Activated naive CD8-positive, alpha-beta T cell treated with anti-CD3 and anti-CD28 coated beads, Interleukin-2, amount 50 U/mL, for 24 hours (primary cell): ENCODE results near the gene SVIL.
"Not testable (repeated sequence)": the region's sequence is repeated elsewhere in the genome, so short reads cannot be mapped to it uniquely, and the experiment has no call there.

Experiments used
- ATAC-seq: fragments of 150-1000 bp; cut with Tn5 transposase; one replicate; pipeline ENCODE4 v1.10.0; 2021
- DNase-seq: peaks from one replicate; pipeline ENCODE4 v3.0.0; 2021
- H3K27ac Mint-ChIP-seq: one replicate; pipeline ENCODE4 v1.8.0; 2021; ENCODE audit warnings: mild to moderate bottlenecking, mixed read lengths
- H3K27me3 Mint-ChIP-seq: one replicate; pipeline ENCODE4 v1.8.0; 2021; ENCODE audit warnings: mixed read lengths
- H3K36me3 Mint-ChIP-seq: one replicate; pipeline ENCODE4 v1.8.0; 2021; ENCODE audit warnings: low read depth, mixed read lengths
- H3K4me1 Mint-ChIP-seq: one replicate; pipeline ENCODE4 v1.8.0; 2021; ENCODE audit warnings: mixed read lengths
- H3K4me3 Mint-ChIP-seq: one replicate; pipeline ENCODE4 v1.8.0; 2021; ENCODE audit warnings: mild to moderate bottlenecking, moderate library complexity, mixed read lengths
- H3K9me3 Mint-ChIP-seq: one replicate; pipeline ENCODE4 v1.8.0; 2021; ENCODE audit warnings: mixed read lengths

The SVIL gene

GRCh38 chr10:29609696-29610095, 25.1 kb downstream of the SVIL start:
- ATAC-seq (no peak), DNase-seq (no peak)
- Mint-ChIP-seq H3K36me3 (peaks cover 4% of the 10 kb centered on the region), H3K27ac (no peak overlapping the region), H3K4me3 (no peak overlapping the region), H3K27me3 (no peaks in the 10 kb centered on the region), H3K9me3 (no peaks in the 10 kb centered on the region), H3K4me1 (no peaks in the 10 kb centered on the region)

GRCh38 chr10:29608476-29609301, 26.1 kb downstream of the SVIL start:
- no peaks in the 10 kb centered on the region for H3K27me3 Mint-ChIP-seq
- H3K36me3 Mint-ChIP-seq, result peaks cover 4% of the 10 kb centered on the region
- no peak overlapping the region for H3K4me3 Mint-ChIP-seq
- H3K27ac Mint-ChIP-seq, result no peak overlapping the region
- H3K4me1 Mint-ChIP-seq, result no peaks in the 10 kb centered on the region
- no peak for ATAC-seq
- no peaks in the 10 kb centered on the region for H3K9me3 Mint-ChIP-seq
- DNase-seq, result no peak

GRCh38 chr10:29608062-29608461, 26.7 kb downstream of the SVIL start:
- H3K27ac Mint-ChIP-seq, result no peak overlapping the region
- DNase-seq (no peak), ATAC-seq (no peak)
- no peaks in the 10 kb centered on the region for H3K9me3 Mint-ChIP-seq
- H3K36me3 Mint-ChIP-seq, result peaks cover 4% of the 10 kb centered on the region
- no peak overlapping the region for H3K4me3 Mint-ChIP-seq
- H3K27me3 Mint-ChIP-seq, result no peaks in the 10 kb centered on the region
- H3K4me1 Mint-ChIP-seq, result no peaks in the 10 kb centered on the region

- Mint-ChIP-seq H3K36me3 (peaks cover 4% of the 10 kb centered on the region), H3K4me3 (no peak overlapping the region), H3K9me3 (no peaks in the 10 kb centered on the region), H3K27me3 (no peaks in the 10 kb centered on the region), H3K27ac (no peak overlapping the region), H3K4me1 (no peaks in the 10 kb centered on the region)
- DNase-seq (no peak), ATAC-seq (no peak)
Measured at GRCh38 chr10:29607576-29607975, 27.2 kb downstream of the SVIL start.

GRCh38 chr10:29606693-29607092, 28.1 kb downstream of the SVIL start:
- not testable (repeated sequence) for H3K4me1 Mint-ChIP-seq, H3K9me3 Mint-ChIP-seq, H3K27ac Mint-ChIP-seq, H3K36me3 Mint-ChIP-seq, H3K27me3 Mint-ChIP-seq, H3K4me3 Mint-ChIP-seq, DNase-seq, ATAC-seq

- Mint-ChIP-seq H3K4me3 (no peak overlapping the region), H3K9me3 (no peaks in the 10 kb centered on the region), H3K4me1 (peaks cover 7% of the 10 kb centered on the region), H3K27ac (no peak overlapping the region), H3K36me3 (peaks cover 2% of the 10 kb centered on the region), H3K27me3 (no peaks in the 10 kb centered on the region)
- DNase-seq (no peak), ATAC-seq (no peak)
Measured at GRCh38 chr10:29604291-29604825, 30.4 kb downstream of the SVIL start.

GRCh38 chr10:29603223-29603896, 31.4 kb downstream of the SVIL start:
- ATAC-seq (no peak), DNase-seq (no peak)
- Mint-ChIP-seq H3K36me3 (no peaks in the 10 kb centered on the region), H3K27ac (no peak overlapping the region), H3K27me3 (no peaks in the 10 kb centered on the region), H3K4me3 (no peak overlapping the region), H3K9me3 (no peaks in the 10 kb centered on the region), H3K4me1 (peaks cover 7% of the 10 kb centered on the region)

GRCh38 chr10:29600821-29601220, 34.0 kb downstream of the SVIL start:
- no peaks in the 10 kb centered on the region for H3K9me3 Mint-ChIP-seq
- no peak overlapping the region for H3K27ac Mint-ChIP-seq
- DNase-seq (no peak), ATAC-seq (no peak)
- no peak overlapping the region for H3K4me3 Mint-ChIP-seq
- no peaks in the 10 kb centered on the region for H3K27me3 Mint-ChIP-seq
- H3K36me3 Mint-ChIP-seq, result no peaks in the 10 kb centered on the region
- peaks cover 9% of the 10 kb centered on the region for H3K4me1 Mint-ChIP-seq

GRCh38 chr10:29600067-29600466, 34.7 kb downstream of the SVIL start:
- no peaks in the 10 kb centered on the region for H3K9me3 Mint-ChIP-seq
- H3K36me3 Mint-ChIP-seq, result no peaks in the 10 kb centered on the region
- no peak overlapping the region for H3K27ac Mint-ChIP-seq
- H3K4me3 Mint-ChIP-seq, result no peak overlapping the region
- DNase-seq (no peak), ATAC-seq (peak; percentile 67)
- no peaks in the 10 kb centered on the region for H3K27me3 Mint-ChIP-seq
- H3K4me1 Mint-ChIP-seq, result peaks cover 9% of the 10 kb centered on the region

- no peak overlapping the region for H3K4me3 Mint-ChIP-seq
- H3K36me3 Mint-ChIP-seq, result no peaks in the 10 kb centered on the region
- peaks cover 9% of the 10 kb centered on the region for H3K4me1 Mint-ChIP-seq
- no peaks in the 10 kb centered on the region for H3K27me3 Mint-ChIP-seq
- no peak overlapping the region for H3K27ac Mint-ChIP-seq
- H3K9me3 Mint-ChIP-seq, result no peaks in the 10 kb centered on the region
- DNase-seq (no peak), ATAC-seq (no peak)
Measured at GRCh38 chr10:29598851-29599311, 35.9 kb downstream of the SVIL start.

GRCh38 chr10:29596826-29597225, 37.9 kb downstream of the SVIL start:
- peaks cover 9% of the 10 kb centered on the region for H3K4me1 Mint-ChIP-seq
- DNase-seq (no peak), ATAC-seq (no peak)
- no peaks in the 10 kb centered on the region for H3K27me3 Mint-ChIP-seq
- H3K9me3 Mint-ChIP-seq, result no peaks in the 10 kb centered on the region
- no peak overlapping the region for H3K4me3 Mint-ChIP-seq
- no peak overlapping the region for H3K27ac Mint-ChIP-seq
- no peaks in the 10 kb centered on the region for H3K36me3 Mint-ChIP-seq

GRCh38 chr10:29596356-29596755, 38.4 kb downstream of the SVIL start:
- Mint-ChIP-seq H3K4me3 (no peak overlapping the region), H3K27ac (no peak overlapping the region), H3K4me1 (peaks cover 9% of the 10 kb centered on the region), H3K9me3 (no peaks in the 10 kb centered on the region), H3K36me3 (no peaks in the 10 kb centered on the region), H3K27me3 (no peaks in the 10 kb centered on the region)
- DNase-seq (no peak), ATAC-seq (no peak)

GRCh38 chr10:29595636-29596225, 39.0 kb downstream of the SVIL start:
- peaks cover 10% of the 10 kb centered on the region for H3K4me1 Mint-ChIP-seq
- no peaks in the 10 kb centered on the region for H3K36me3 Mint-ChIP-seq
- H3K9me3 Mint-ChIP-seq, result no peaks in the 10 kb centered on the region
- H3K4me3 Mint-ChIP-seq, result no peak overlapping the region
- H3K27me3 Mint-ChIP-seq, result no peaks in the 10 kb centered on the region
- no peak overlapping the region for H3K27ac Mint-ChIP-seq
- no peak for ATAC-seq
- no peak for DNase-seq

- no peaks in the 10 kb centered on the region for H3K27me3 Mint-ChIP-seq
- DNase-seq (no peak), ATAC-seq (no peak)
- no peak overlapping the region for H3K4me3 Mint-ChIP-seq
- no peaks in the 10 kb centered on the region for H3K9me3 Mint-ChIP-seq
- no peak overlapping the region for H3K27ac Mint-ChIP-seq
- peaks cover 14% of the 10 kb centered on the region for H3K4me1 Mint-ChIP-seq
- H3K36me3 Mint-ChIP-seq, result no peaks in the 10 kb centered on the region
Measured at GRCh38 chr10:29595146-29595545, 39.6 kb downstream of the SVIL start.

- ATAC-seq, result no peak
- Mint-ChIP-seq H3K27ac (no peak overlapping the region), H3K27me3 (no peaks in the 10 kb centered on the region)
Measured at GRCh38 chr10:29591651-29591968, 43.2 kb downstream of the SVIL start.

More at GRCh38 chr10:29591651-29591968, 43.2 kb downstream of the SVIL start:
- no peaks in the 10 kb centered on the region for H3K36me3 Mint-ChIP-seq
- no peak overlapping the region for H3K4me3 Mint-ChIP-seq
- H3K9me3 Mint-ChIP-seq, result no peaks in the 10 kb centered on the region
- H3K4me1 Mint-ChIP-seq, result peaks cover 13% of the 10 kb centered on the region
- DNase-seq, result no peak
